GM23338 (cell line): ENCODE results near the gene ZNF557. TPM values are rescaled to one million over a fixed set of nuclear protein-coding genes. Genes with fewer than 3 reads are reported as not detected.
A peak's percentile ranks its signal among the peaks of the same experiment; 100 is the strongest.

Experiments
- ATAC-seq: fragments of 200-7000 bp; cut with Tn5 transposase; 3 replicates; pipeline ENCODE4 v1.9.1; 2020
- DNase-seq: peaks from one replicate; pipeline ENCODE4 v3.0.0-alpha.2; 2015; ENCODE audit warnings: low spot score
- H2AFZ ChIP-seq: fragments of 200-600 bp; sonication (generic); 2 replicates; pipeline ENCODE4 v1.8.0; 2016; ENCODE audit warnings: antibody characterized with exemption, mild to moderate bottlenecking, moderate library complexity
- H3F3A ChIP-seq: fragments of 200-600 bp; sonication (generic); replicated peaks from 2 replicates; pipeline ENCODE4 v1.8.0; 2017; ENCODE audit warnings: antibody characterized with exemption, mixed run types, low read depth
- H3K27ac ChIP-seq: fragments of 200-600 bp; sonication (generic); 2 replicates; pipeline ENCODE4 v1.6.1; 2016; ENCODE audit warnings: low read depth
- H3K27me3 ChIP-seq: fragments of 200-600 bp; sonication (generic); 2 replicates; pipeline ENCODE4 v1.8.0; 2016; ENCODE audit warnings: mild to moderate bottlenecking, mixed run types, moderate library complexity; ENCODE audit not compliant: insufficient read depth
- H3K36me3 ChIP-seq: fragments of 200-600 bp; sonication (generic); 2 replicates; pipeline ENCODE4 v1.8.0; 2016; ENCODE audit warnings: mild to moderate bottlenecking; ENCODE audit not compliant: insufficient read depth
- H3K4me1 ChIP-seq: fragments of 200-600 bp; sonication (generic); 2 replicates; pipeline ENCODE4 v1.8.0; 2016; ENCODE audit warnings: mild to moderate bottlenecking, moderate library complexity; ENCODE audit not compliant: insufficient read depth
- H3K4me2 ChIP-seq: fragments of 200-600 bp; sonication (generic); 2 replicates; pipeline ENCODE4 v1.7.1; 2017; ENCODE audit warnings: mixed run types
- H3K4me3 ChIP-seq: fragments of 200-600 bp; sonication (generic); 2 replicates; pipeline ENCODE4 v1.6.1; 2016; ENCODE audit warnings: mixed run types
- H3K79me2 ChIP-seq: fragments of 200-600 bp; sonication (generic); replicated peaks from 2 replicates; pipeline ENCODE4 v1.8.0; 2017; ENCODE audit warnings: mild to moderate bottlenecking; ENCODE audit not compliant: insufficient read depth
- H3K9me2 ChIP-seq: fragments of 200-600 bp; sonication (generic); 2 replicates; pipeline ENCODE4 v1.8.0; 2017; ENCODE audit not compliant: insufficient read depth
- H4K20me1 ChIP-seq: fragments of 200-600 bp; sonication (generic); replicated peaks from 2 replicates; pipeline ENCODE4 v1.8.0; 2017; ENCODE audit warnings: mild to moderate bottlenecking; ENCODE audit not compliant: insufficient read depth
- H3K27ac Mint-ChIP-seq: 2 replicates; pipeline ENCODE4 v1.8.0; 2020; ENCODE audit warnings: inconsistent platforms, mild to moderate bottlenecking, moderate library complexity, mixed read lengths
- H3K27me3 Mint-ChIP-seq: 3 replicates; pipeline ENCODE4 v1.8.0; 2022; ENCODE audit warnings: low read depth, mild to moderate bottlenecking, moderate library complexity, mixed read lengths, inconsistent platforms; ENCODE audit not compliant: insufficient read depth, poor library complexity
- H3K36me3 Mint-ChIP-seq: 3 replicates; pipeline ENCODE4 v1.8.0; 2021; ENCODE audit warnings: low read depth, mild to moderate bottlenecking, inconsistent platforms, moderate library complexity, mixed read lengths
- H3K4me1 Mint-ChIP-seq: 3 replicates; pipeline ENCODE4 v1.8.0; 2020; ENCODE audit warnings: mild to moderate bottlenecking, inconsistent platforms, mixed read lengths
- H3K4me3 Mint-ChIP-seq: 3 replicates; pipeline ENCODE4 v1.8.0; 2021; ENCODE audit warnings: moderate library complexity, mild to moderate bottlenecking, inconsistent platforms, mixed read lengths
- H3K9me3 Mint-ChIP-seq: 3 replicates; pipeline ENCODE4 v1.8.0; 2020; ENCODE audit warnings: moderate library complexity, mild to moderate bottlenecking, inconsistent platforms, mixed read lengths
- CTCF ChIP-seq, 2 experiments: fragments of 200-600 bp in 1 of 2; sonication (generic) in 1 of 2; conservative IDR thresholded peaks; 2 replicates each; pipeline versions ENCODE4 v1.5.1 to v1.6.1; 2016 to 2017; ENCODE audit warnings: antibody characterized with exemption in 2 of 2, low read depth in 2 of 2, mild to moderate bottlenecking in 2 of 2, moderate library complexity in 1 of 2
- EZH2 ChIP-seq: fragments of 200-600 bp; sonication (generic); IDR thresholded peaks from one replicate; pipeline ENCODE4 v1.8.0; 2017; ENCODE audit warnings: antibody characterized with exemption, mild to moderate bottlenecking, low read depth; ENCODE audit not compliant: unreplicated experiment
- JUNB ChIP-seq: IDR thresholded peaks from one replicate; pipeline ENCODE4 v1.6.1; 2016; ENCODE audit warnings: antibody characterized with exemption; ENCODE audit not compliant: unreplicated experiment
- NANOG ChIP-seq: IDR thresholded peaks from 2 replicates; pipeline ENCODE4 v1.6.1; 2016; ENCODE audit warnings: antibody characterized with exemption, borderline replicate concordance
- POLR2AphosphoS5 ChIP-seq: IDR thresholded peaks from 2 replicates; pipeline ENCODE4 v1.6.1; 2016; ENCODE audit warnings: antibody characterized with exemption, low read depth
- REST ChIP-seq: IDR thresholded peaks from one replicate; pipeline ENCODE4 v1.6.1; 2018; ENCODE audit warnings: antibody characterized with exemption; ENCODE audit not compliant: unreplicated experiment
- STAT1 ChIP-seq: IDR thresholded peaks from one replicate; pipeline ENCODE4 v1.6.1; 2016; ENCODE audit warnings: antibody characterized with exemption; ENCODE audit not compliant: unreplicated experiment
- ZNF114 ChIP-seq: fragments of 250-450 bp; sonication (Bioruptor Pico); IDR thresholded peaks from 2 replicates; pipeline ENCODE4 v1.5.0; 2020; ENCODE audit warnings: mild to moderate bottlenecking, moderate library complexity
- ZNF331 ChIP-seq: fragments of 250-450 bp; sonication (Bioruptor Pico); IDR thresholded peaks from 2 replicates; pipeline ENCODE4 v1.5.0; 2020; ENCODE audit warnings: low read depth, mild to moderate bottlenecking, moderate library complexity
- polyA plus RNA-seq: library from polyadenylated mRNA; unstranded; fragments of >200 nt; fragmentation: Nextera tagmentation; extraction: Ambion mirVana; gene quantifications from 2 replicates; pipeline ENCODE4 v1.2.1, GENCODE V29; 2016
- total RNA-seq: library from RNA; depleted of rRNA; stranded (reverse); fragments of >200 nt; shearing (Covaris generic); gene quantifications from 2 replicates; pipeline ENCODE4 v1.2.3, GENCODE V29; 2014
- TF ChIP-seq, protein P1 (sequence below): IDR thresholded peaks from 2 replicates; pipeline ENCODE4 v1.6.1; 2016; ENCODE audit warnings: antibody characterized with exemption

ZNF557 gene
- total and polyA plus RNA-seq, 2 experiments from 2014 or later, result 3.7 to 10.3 TPM

DNA sequence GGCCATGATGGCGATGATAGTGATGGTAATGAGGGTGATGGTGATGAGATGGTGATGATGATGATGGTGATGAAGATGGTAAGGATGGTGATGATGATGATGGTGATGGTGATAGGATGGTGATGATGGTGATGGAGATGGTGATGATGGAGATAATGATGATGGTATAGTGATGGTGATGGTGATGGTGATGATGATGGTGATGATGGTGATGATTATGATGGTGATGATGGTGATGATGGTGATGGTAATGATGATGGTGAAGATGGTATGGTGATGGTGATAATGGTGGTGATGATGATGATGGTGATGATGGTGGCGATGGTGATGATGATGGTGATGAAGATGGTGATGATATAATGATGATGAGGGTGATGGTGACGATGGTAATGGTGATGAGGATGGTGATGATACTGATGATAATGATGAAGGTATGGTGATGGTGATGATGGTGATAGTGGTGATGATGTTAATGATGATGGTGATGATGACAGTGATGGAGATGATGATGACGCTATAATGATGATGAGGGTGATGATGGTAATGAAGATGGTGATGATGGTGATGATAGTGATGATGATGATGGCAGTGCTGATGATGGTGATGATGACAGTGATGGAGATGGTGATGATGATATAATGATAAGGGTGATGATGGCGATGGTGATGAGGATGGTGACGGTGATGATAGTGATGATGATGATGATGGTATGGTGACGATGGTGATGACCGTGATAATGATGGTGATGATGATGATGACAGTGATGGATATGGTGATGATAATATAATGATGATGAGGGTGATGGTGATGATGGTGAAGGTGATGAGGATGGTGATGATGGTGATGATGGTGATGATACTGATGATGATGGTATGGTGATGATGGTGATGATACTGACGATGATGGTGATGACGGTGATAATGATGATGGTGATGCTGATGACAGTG is 37.5 kb downstream of the ZNF557 start (continued):
- TF ChIP-seq REST (no peak), ZNF114 (CRISPR knock-in tag) (no peak), EZH2 (no peak)
- TF ChIP-seq, protein P1, sequence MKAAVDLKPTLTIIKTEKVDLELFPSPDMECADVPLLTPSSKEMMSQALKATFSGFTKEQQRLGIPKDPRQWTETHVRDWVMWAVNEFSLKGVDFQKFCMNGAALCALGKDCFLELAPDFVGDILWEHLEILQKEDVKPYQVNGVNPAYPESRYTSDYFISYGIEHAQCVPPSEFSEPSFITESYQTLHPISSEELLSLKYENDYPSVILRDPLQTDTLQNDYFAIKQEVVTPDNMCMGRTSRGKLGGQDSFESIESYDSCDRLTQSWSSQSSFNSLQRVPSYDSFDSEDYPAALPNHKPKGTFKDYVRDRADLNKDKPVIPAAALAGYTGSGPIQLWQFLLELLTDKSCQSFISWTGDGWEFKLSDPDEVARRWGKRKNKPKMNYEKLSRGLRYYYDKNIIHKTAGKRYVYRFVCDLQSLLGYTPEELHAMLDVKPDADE, result no peak

DNA sequence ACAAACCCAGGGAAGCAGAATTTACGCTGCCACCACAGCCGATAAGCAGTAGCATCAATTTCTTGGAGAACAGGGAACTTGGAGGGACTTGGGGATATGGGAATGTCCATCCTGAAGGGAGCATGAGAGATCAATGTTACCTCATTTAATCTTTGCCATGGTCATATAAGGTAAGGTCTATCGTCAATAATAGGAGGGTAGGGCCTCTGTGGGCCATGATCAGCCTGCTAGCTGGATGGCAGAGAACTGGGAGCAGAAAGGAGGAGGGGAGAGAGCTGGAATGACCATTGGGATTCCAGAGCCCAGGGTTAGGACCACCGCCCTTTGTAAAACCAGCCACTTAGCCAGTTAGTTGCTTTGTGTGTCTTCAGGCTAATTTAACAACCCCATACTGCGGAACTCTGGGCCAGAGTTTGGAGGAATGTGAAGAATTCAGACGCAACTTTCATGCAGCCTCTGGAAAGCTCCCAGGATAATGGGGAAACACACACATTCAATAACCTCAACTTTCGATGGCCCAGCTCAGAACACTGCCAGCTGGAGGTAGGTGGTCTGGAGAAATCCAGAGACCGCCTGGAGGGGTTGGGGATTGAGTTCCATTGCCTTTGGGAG is 40.3 kb downstream of the ZNF557 start:
- Mint-ChIP-seq H3K27me3 (no peaks in the 10 kb centered on the region), H3K27ac (peak overlapping the region; percentile 43; the same call in 1 of the 2 replicates), H3K36me3 (peaks cover 5% of the 10 kb centered on the region; the same call in 1 of the 3 replicates), H3K4me1 (peaks cover 4% of the 10 kb centered on the region; the same call in 1 of the 3 replicates), H3K4me3 (no peak overlapping the region), H3K9me3 (peaks cover 9% of the 10 kb centered on the region)
- peaks cover 6% of the 10 kb centered on the region for H3K9me2 ChIP-seq
- DNase-seq (peak; percentile 87), ATAC-seq (peak; percentile 91)
- H3F3A ChIP-seq, result no peaks in the 10 kb centered on the region
- H3K4me2 ChIP-seq, result no peak overlapping the region
- no peaks in the 10 kb centered on the region for H4K20me1 ChIP-seq
- no peaks in the 10 kb centered on the region for H3K27me3 ChIP-seq
- H3K27ac ChIP-seq, result peak overlapping the region; percentile 81
- no peak overlapping the region for H3K4me3 ChIP-seq
- H3K79me2 ChIP-seq, result no peaks in the 10 kb centered on the region
- 0 out of 2 replicates have a peak, but pooled peaks cover 3% of the 10 kb centered on the region for H3K36me3 ChIP-seq
- no peak overlapping the region for H2AFZ ChIP-seq
- no peaks in the 10 kb centered on the region for H3K4me1 ChIP-seq
- no peak for TF ChIP-seq POLR2AphosphoS5
- TF ChIP-seq CTCF (conservative IDR thresholded peaks at IDR 0.05; ENCODE audit: low read depth in 2 of 2), result no peak
- TF ChIP-seq NANOG, result no peak
- TF ChIP-seq STAT1, result no peak
- TF ChIP-seq, protein P1, result no peak
- no peak for TF ChIP-seq REST
- TF ChIP-seq JUNB, result no peak
- TF ChIP-seq ZNF331 (CRISPR knock-in tag), result no peak
- TF ChIP-seq ZNF114 (CRISPR knock-in tag), result no peak
